GM12878 (cell line): ENCODE measurements around the gene UNKL. TPM values are rescaled to one million over a fixed set of nuclear protein-coding genes. Genes with fewer than 3 reads are reported as not detected.

Experiments used
- ATAC-seq: fragments of 200-7000 bp; cut with Tn5 transposase; 3 replicates; pipeline ENCODE4 v1.9.1; 2020; ENCODE audit warnings: mild to moderate bottlenecking, moderate library complexity
- BruUV-seq: library from RNA; stranded (reverse); fragments of 400-500 nt; replicated peaks from 2 replicates; lab custom pipeline; 2021; lab: Mats Ljungman, UMichigan
- CTCF ChIA-PET: fragments of 300-600 bp; sonication (Branson Sonifier 250); formaldehyde crosslinking; extraction: SDS; loops from one replicate; lab custom pipeline; 2021; ENCODE audit warnings: inconsistent platforms; lab: Yijun Ruan, JAX
- POLR2A ChIA-PET: fragments of 350-600 bp; formaldehyde crosslinking; extraction: SDS; loops from one replicate; lab custom pipeline; 2021; ENCODE audit warnings: inconsistent platforms; lab: Charles Lee
- RAD21 ChIA-PET: fragments of 300-600 bp; sonication (Branson Sonifier 250); formaldehyde crosslinking; loops from one replicate; lab custom pipeline; 2023; ENCODE audit warnings: antibody characterized with exemption; ENCODE audit not compliant: unreplicated experiment; lab: Charles Lee
- SMC1A ChIA-PET: fragments of 300-600 bp; sonication (Branson Sonifier 250); formaldehyde crosslinking; loops from one replicate; lab custom pipeline; 2023; ENCODE audit not compliant: unreplicated experiment, uncharacterized antibody; lab: Charles Lee
- DNase-seq: peaks from one replicate; pipeline ENCODE4 v3.0.0-alpha.2; 2011; ENCODE audit warnings: low read depth, low spot score
- FAIRE-seq: peaks from 3 replicates; lab custom pipeline; 2011; peaks lifted over from hg19 to GRCh38; lab: Jason Lieb, UNC
- H2AFZ ChIP-seq: 2 replicates; pipeline ENCODE4 v1.6.0; 2011; ENCODE audit warnings: low read depth, low read length, control low read depth; ENCODE audit not compliant: control insufficient read depth
- H3K27ac ChIP-seq: 2 replicates; pipeline ENCODE4 v1.5.1; 2011; ENCODE audit warnings: control low read depth; ENCODE audit not compliant: control insufficient read depth, insufficient read depth
- H3K27me3 ChIP-seq, 2 experiments: replicated peaks in 1 of 2; 2 replicates each; pipeline versions ENCODE4 v1.6.0 to v1.6.1; 2011; ENCODE audit warnings: low read length in 1 of 2; ENCODE audit not compliant: control insufficient read depth in 2 of 2, insufficient read depth in 2 of 2
- H3K36me3 ChIP-seq, 2 experiments: 2 replicates each; pipeline ENCODE4 v1.5.1; 2011; ENCODE audit warnings: low read length in 1 of 2; ENCODE audit not compliant: control insufficient read depth in 2 of 2, insufficient read depth in 2 of 2
- H3K4me1 ChIP-seq: 2 replicates; pipeline ENCODE4 v1.6.1; 2011; ENCODE audit warnings: mild to moderate bottlenecking, low read length, moderate library complexity, mixed read lengths; ENCODE audit not compliant: control insufficient read depth, insufficient read depth
- H3K4me2 ChIP-seq: 2 replicates; pipeline ENCODE4 v1.6.0; 2011; ENCODE audit warnings: control low read depth; ENCODE audit not compliant: control insufficient read depth, insufficient read depth
- H3K4me3 ChIP-seq: fragments of 200-600 bp; sonication (generic); 2 replicates; pipeline ENCODE4 v1.5.1; 2016
- H3K79me2 ChIP-seq: 2 replicates; pipeline ENCODE4 v1.6.0; 2011; ENCODE audit warnings: low read length; ENCODE audit not compliant: control insufficient read depth, insufficient read depth
- H3K9ac ChIP-seq: 2 replicates; pipeline ENCODE4 v1.8.0; 2011; ENCODE audit warnings: low read length, control low read depth, mixed read lengths; ENCODE audit not compliant: control insufficient read depth, insufficient read depth
- H3K9me3 ChIP-seq: replicated peaks from 3 replicates; pipeline ENCODE4 v1.5.1; 2011; ENCODE audit warnings: mild to moderate bottlenecking, low read length; ENCODE audit not compliant: control insufficient read depth, insufficient read depth
- H4K20me1 ChIP-seq: 2 replicates; pipeline ENCODE4 v1.6.0; 2011; ENCODE audit not compliant: control insufficient read depth, insufficient read depth
- ELK1 ChIP-seq: IDR thresholded peaks from 2 replicates; pipeline ENCODE4 v1.6.1; 2012; ENCODE audit warnings: low read depth, low read length, improper control_type of control experiment
- EP300 ChIP-seq, 2 experiments: fragments of 150-350 bp in 1 of 2; IDR thresholded peaks; 2 replicates each; pipeline ENCODE4 v1.6.1; 2011 to 2012; ENCODE audit warnings: low read depth in 2 of 2, low read length in 2 of 2, borderline replicate concordance in 1 of 2, improper control_type of control experiment in 1 of 2, inconsistent platforms in 1 of 2; ENCODE audit not compliant: control insufficient read depth in 1 of 2
- IKZF1 ChIP-seq: fragments of 450-650 bp; conservative IDR thresholded peaks from 2 replicates; pipeline ENCODE4 v1.6.1; 2017; ENCODE audit warnings: antibody characterized with exemption, mild to moderate bottlenecking
- KLF5 ChIP-seq: fragments of 450-650 bp; IDR thresholded peaks from 2 replicates; pipeline ENCODE4 v1.6.1; 2014; ENCODE audit warnings: mild to moderate bottlenecking; ENCODE audit not compliant: partially characterized antibody
- MEF2B ChIP-seq: fragments of 450-650 bp; IDR thresholded peaks from 2 replicates; pipeline ENCODE4 v1.6.1; 2018; ENCODE audit warnings: mild to moderate bottlenecking, moderate library complexity; ENCODE audit not compliant: partially characterized antibody, poor library complexity, severe bottlenecking
- MTA2 ChIP-seq: fragments of 450-650 bp; IDR thresholded peaks from 2 replicates; pipeline ENCODE4 v1.6.1; 2016; ENCODE audit warnings: low read depth, mild to moderate bottlenecking, moderate library complexity
- NR2C1 ChIP-seq: fragments of 450-650 bp; IDR thresholded peaks from 2 replicates; pipeline ENCODE4 v1.6.1; 2017; ENCODE audit warnings: antibody characterized with exemption, mild to moderate bottlenecking, moderate library complexity
- NR2F1 ChIP-seq: fragments of 450-650 bp; conservative IDR thresholded peaks from 2 replicates; pipeline ENCODE4 v1.6.1; 2017; ENCODE audit warnings: mild to moderate bottlenecking
- PAX8 ChIP-seq: fragments of 450-650 bp; IDR thresholded peaks from 2 replicates; pipeline ENCODE4 v1.6.1; 2017; ENCODE audit warnings: mild to moderate bottlenecking, moderate library complexity
- REST ChIP-seq: IDR thresholded peaks from 2 replicates; pipeline ENCODE4 v1.6.1; 2012; ENCODE audit warnings: mild to moderate bottlenecking, low read depth, low read length
- RUNX3 ChIP-seq: IDR thresholded peaks from 2 replicates; pipeline ENCODE4 v1.6.1; 2012; ENCODE audit warnings: low read length, inconsistent platforms
- SMAD1 ChIP-seq: fragments of 450-650 bp; IDR thresholded peaks from 2 replicates; pipeline ENCODE4 v1.6.1; 2018; ENCODE audit warnings: mild to moderate bottlenecking, low read depth; ENCODE audit not compliant: partially characterized antibody
- SMAD5 ChIP-seq: IDR thresholded peaks from 2 replicates; pipeline ENCODE4 v1.6.1; 2016; ENCODE audit warnings: antibody characterized with exemption, low read depth
- TARDBP ChIP-seq: IDR thresholded peaks from 2 replicates; pipeline ENCODE4 v1.6.1; 2016; ENCODE audit warnings: borderline replicate concordance
- USF1 ChIP-seq: IDR thresholded peaks from 2 replicates; pipeline ENCODE4 v1.6.1; 2011; ENCODE audit warnings: borderline replicate concordance, low read depth, mild to moderate bottlenecking, moderate library complexity, mixed read lengths, low read length; ENCODE audit not compliant: insufficient read depth; ENCODE audit errors: extremely low read length
- WGBS: methylation state at CpG from one replicate; pipeline ENCODE4 v1.1.6; 2016; ENCODE audit warnings: low lambda C conversion rate; ENCODE audit not compliant: insufficient replicate concordance, insufficient coverage; ENCODE audit errors: missing lambda C conversion rate; 5-methylcytosine and 5-hydroxymethylcytosine counted together
- in situ Hi-C: fragments of 300-500 bp; cut with MboI; formaldehyde crosslinking; loops from 9 replicates; pipeline ENCODE4 v1.14.3; 2018; ENCODE audit warnings: mixed read lengths
- intact Hi-C: fragments of 100-400 bp; cut with micrococcal nuclease; formaldehyde crosslinking; loops from one replicate; pipeline ENCODE4 v1.14.2; 2022; ENCODE audit not compliant: unreplicated experiment
- polyA plus RNA-seq, 11 experiments: library from polyadenylated mRNA; depleted of rRNA in 4 of 11; unstranded in 6 of 11; stranded (reverse) in 5 of 11; fragments of >200 nt; fragmentation: Nextera tagmentation in 4 of 11; fragmentation: Illumina TruSeq in 1 of 11; extraction: Ambion mirVana in 4 of 11; extraction: Trizol in 1 of 11; gene quantifications; 1 replicate in 1 of 11; 2 replicates in 10 of 11; pipeline versions ENCODE4 v1.2.1 to v1.2.3, GENCODE V29; 2011 to 2016; ENCODE audit warnings: inconsistent platforms in 2 of 11, missing spikeins in 2 of 11, low read depth in 1 of 11
- total RNA-seq, 4 experiments: library from RNA; depleted of rRNA in 3 of 4; stranded (reverse); fragments of >200 nt in 3 of 4; fragmentation: Illumina TruSeq in 1 of 4; extraction: Trizol in 1 of 4; gene quantifications; 2 replicates each; pipeline versions ENCODE4 v1.2.1 to v1.2.3, GENCODE V29; 2013 to 2021

UNKL gene
- total and polyA plus RNA-seq, 10 of the 15 experiments (the other 5 are each of a cell fraction or from before 2014, with no cell fraction given): 0.40 to 21.6 (median 9.1) TPM

GRCh38 chr16:1394367-1394951, 20.0 kb downstream of the UNKL start (continued):
- TF ChIP-seq ELK1 (no peak), MEF2B (no peak), EP300 (IDR thresholded peaks at IDR 0.05; ENCODE audit: borderline replicate concordance in 1 of 2, control insufficient read depth in 1 of 2, low read depth in 2 of 2, low read length in 2 of 2) (no peak), RUNX3 (no peak), SMAD5 (no peak), KLF5 (no peak), SMAD1 (no peak), PAX8 (no peak)

GRCh38 chr16:1393613-1394176, 20.8 kb downstream of the UNKL start:
- no peak for DNase-seq
- 89% methylated on average over 21 of the region's 21 CpGs for WGBS
- in situ Hi-C loops (no loop called here), intact Hi-C loops (no loop called here)
- FAIRE-seq: no peak
- ChIA-PET CTCF (no interaction called here), POLR2A (no interaction called here), SMC1A (no interaction called here), RAD21 (interaction anchor here (0.6 kb wide), 1 partner anchor 9 kb away, joined by 4 read pairs; no protein-coding TSS in a partner anchor)
- no peak overlapping the region for H3K27ac ChIP-seq
- H3K4me2 ChIP-seq: no peak overlapping the region
- no peaks in the 10 kb centered on the region for H3K79me2 ChIP-seq
- no peak overlapping the region for H3K9ac ChIP-seq
- H3K4me3 ChIP-seq: no peak overlapping the region
- no peaks in the 10 kb centered on the region; a peak in 1 of 4 replicates for H3K36me3 ChIP-seq
- no peaks in the 10 kb centered on the region for H3K4me1 ChIP-seq
- no peaks in the 10 kb centered on the region for H4K20me1 ChIP-seq
- no peak for ATAC-seq
- no peaks in the 10 kb centered on the region for H3K27me3 ChIP-seq
- H2AFZ ChIP-seq: no peak overlapping the region
- H3K9me3 ChIP-seq: no peaks in the 10 kb centered on the region
- BruUV-seq: no TSS peak
- TF ChIP-seq NR2C1 (no peak), REST (no peak), USF1 (no peak), TARDBP (no peak), MTA2 (no peak), NR2F1 (no peak), IKZF1 (no peak), MEF2B (no peak)
